ENCODE data around the gene LAT. TPM values are rescaled to one million over a fixed set of nuclear protein-coding genes. Genes with fewer than 3 reads are reported as not detected.
"Not testable (repeated sequence)": the region's sequence is repeated elsewhere in the genome, so short reads cannot be mapped to it uniquely, and the experiment has no call there.

The LAT gene
- total RNA-seq, 2 donors from 2014 or later = 254 to 360 TPM

GRCh38 chr16:29000019-29000418 is 15.2 kb downstream of the LAT start:
- Mint-ChIP-seq H3K4me3 (no peak overlapping the region), H3K27ac (no peak overlapping the region), H3K4me1 (ENCODE audit: low read depth) (peaks cover 35% of the 10 kb centered on the region), H3K9me3 (peaks cover 3% of the 10 kb centered on the region in 2 donors), H3K36me3 (ENCODE audit: insufficient read depth in 2 of 2) (peaks cover 0 to 2% of the 10 kb centered on the region in 2 donors), H3K27me3 (ENCODE audit: low read depth) (no peaks in the 10 kb centered on the region)
- DNase-seq (no peak), ATAC-seq (replicated peaks in 1 of 2) (no peak)

GRCh38 chr16:29004496-29005139 is 19.8 kb downstream of the LAT start:
- not testable (repeated sequence) for ATAC-seq (replicated peaks in 1 of 2); DNase-seq; H3K36me3 Mint-ChIP-seq (ENCODE audit: insufficient read depth in 2 of 2); H3K27me3 Mint-ChIP-seq (ENCODE audit: low read depth); H3K27ac Mint-ChIP-seq; H3K9me3 Mint-ChIP-seq; H3K4me3 Mint-ChIP-seq
- H3K4me1 Mint-ChIP-seq (ENCODE audit: low read depth) = peaks cover 49% of the 10 kb centered on the region

GRCh38 chr16:29007730-29008593 is 23.1 kb downstream of the LAT start:
- no peaks in the 10 kb centered on the region for H3K27me3 Mint-ChIP-seq (ENCODE audit: low read depth)
- DNase-seq = peak; percentile 81 to 90
- H3K9me3 Mint-ChIP-seq = peaks cover 3 to 6% of the 10 kb centered on the region in 2 donors
- H3K27ac Mint-ChIP-seq = peak overlapping the region; percentile 81
- peaks cover 0 to 2% of the 10 kb centered on the region in 2 donors for H3K36me3 Mint-ChIP-seq (ENCODE audit: insufficient read depth in 2 of 2)
- peaks cover 77% of the 10 kb centered on the region for H3K4me1 Mint-ChIP-seq (ENCODE audit: low read depth)
- H3K4me3 Mint-ChIP-seq = peak overlapping the region; percentile 77 to 82
- ATAC-seq (replicated peaks in 1 of 2) = peak; percentile 92 to 94

GRCh38 chr16:29009050-29009837 is 24.4 kb downstream of the LAT start:
- H3K4me1 Mint-ChIP-seq (ENCODE audit: low read depth) = peaks cover 86% of the 10 kb centered on the region

GRCh38 chr16:29009838-29010166 is 24.9 kb downstream of the LAT start:
- Mint-ChIP-seq H3K9me3 (peaks cover 4 to 7% of the 10 kb centered on the region in 2 donors), H3K4me1 (ENCODE audit: low read depth) (peaks cover 86% of the 10 kb centered on the region), H3K27ac (no peak overlapping the region), H3K36me3 (ENCODE audit: insufficient read depth in 2 of 2) (peaks cover 3 to 7% of the 10 kb centered on the region in 2 donors), H3K4me3 (peak overlapping the region in 1 of 2 donors; percentile 82), H3K27me3 (ENCODE audit: low read depth) (no peaks in the 10 kb centered on the region)
- DNase-seq (no peak), ATAC-seq (replicated peaks in 1 of 2) (no peak)

More at GRCh38 chr16:29009050-29009837, 24.4 kb downstream of the LAT start:
- DNase-seq (peak in 1 of 2 donors; percentile 39), ATAC-seq (replicated peaks in 1 of 2) (peak in 1 of 2 donors; percentile 5)
- H3K27ac Mint-ChIP-seq = peak overlapping the region; percentile 63
- no peaks in the 10 kb centered on the region for H3K27me3 Mint-ChIP-seq (ENCODE audit: low read depth)
- H3K36me3 Mint-ChIP-seq (ENCODE audit: insufficient read depth in 2 of 2) = peaks cover 0 to 3% of the 10 kb centered on the region in 2 donors
- peak overlapping the region; percentile 69 to 82 for H3K4me3 Mint-ChIP-seq
- H3K9me3 Mint-ChIP-seq = peaks cover 3 to 6% of the 10 kb centered on the region in 2 donors

GRCh38 chr16:29011112-29011511 is 26.3 kb downstream of the LAT start:
- Mint-ChIP-seq H3K9me3 (peaks cover 2 to 4% of the 10 kb centered on the region in 2 donors), H3K4me3 (no peak overlapping the region), H3K36me3 (ENCODE audit: insufficient read depth in 2 of 2) (peaks cover 3 to 6% of the 10 kb centered on the region in 2 donors), H3K27ac (no peak overlapping the region), H3K4me1 (ENCODE audit: low read depth) (peaks cover 84% of the 10 kb centered on the region), H3K27me3 (ENCODE audit: low read depth) (no peaks in the 10 kb centered on the region)
- DNase-seq = no peak
- ATAC-seq (replicated peaks in 1 of 2) = no peak

- H3K27ac Mint-ChIP-seq = no peak overlapping the region
- H3K36me3 Mint-ChIP-seq (ENCODE audit: insufficient read depth in 2 of 2) = peaks cover 3 to 6% of the 10 kb centered on the region in 2 donors
- H3K4me3 Mint-ChIP-seq = no peak overlapping the region
- no peak for ATAC-seq (replicated peaks in 1 of 2)
- DNase-seq = no peak
- H3K4me1 Mint-ChIP-seq (ENCODE audit: low read depth) = peaks cover 88% of the 10 kb centered on the region
- peaks cover 2 to 4% of the 10 kb centered on the region in 2 donors for H3K9me3 Mint-ChIP-seq
- H3K27me3 Mint-ChIP-seq (ENCODE audit: low read depth) = no peaks in the 10 kb centered on the region
Measured at GRCh38 chr16:29011851-29012250, 27.0 kb downstream of the LAT start.

DNA sequence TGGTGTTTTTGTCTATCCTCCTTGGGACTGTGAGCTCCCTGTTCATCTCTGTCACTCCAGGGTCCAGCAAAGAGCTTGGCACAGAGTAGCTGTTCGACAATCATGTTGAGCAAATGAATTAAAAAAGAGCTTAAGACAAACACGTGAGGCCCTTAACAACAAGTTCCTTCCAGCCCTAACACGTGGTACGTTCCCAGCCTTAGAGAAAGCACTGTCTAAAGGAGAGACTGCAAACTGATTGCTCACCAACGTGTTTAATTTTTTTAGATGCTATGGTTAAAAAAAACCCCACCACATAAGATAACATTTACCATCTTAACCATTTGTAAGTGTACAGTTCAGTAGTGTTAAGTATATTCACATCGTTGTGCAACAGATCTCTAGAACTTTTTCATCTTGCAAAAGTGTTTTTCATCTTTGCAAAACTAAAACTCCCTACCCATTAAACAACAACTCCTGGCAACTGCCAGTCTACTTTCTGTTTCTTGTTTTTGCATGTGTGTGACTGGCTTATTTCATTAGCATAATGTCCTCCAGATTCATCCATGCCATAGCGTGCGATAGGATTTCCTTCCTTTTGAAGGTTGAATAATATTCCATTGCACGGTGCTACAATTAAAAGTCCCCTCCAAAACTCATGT is 28.2 kb downstream of the LAT start:
- peaks cover 2 to 4% of the 10 kb centered on the region in 2 donors for H3K9me3 Mint-ChIP-seq
- H3K27ac Mint-ChIP-seq = peak overlapping the region; percentile 83
- DNase-seq (peak in 1 of 2 donors; percentile 51), ATAC-seq (replicated peaks in 1 of 2) (peak; percentile 54 to 67)
- H3K36me3 Mint-ChIP-seq (ENCODE audit: insufficient read depth in 2 of 2) = peaks cover 3 to 6% of the 10 kb centered on the region in 2 donors
- H3K4me3 Mint-ChIP-seq = peak overlapping the region; percentile 53 to 58
- H3K4me1 Mint-ChIP-seq (ENCODE audit: low read depth) = peaks cover 85% of the 10 kb centered on the region
- H3K27me3 Mint-ChIP-seq (ENCODE audit: low read depth) = no peaks in the 10 kb centered on the region

- ATAC-seq (replicated peaks in 1 of 2) (peak in 1 of 2 donors; percentile 12), DNase-seq (no peak)
- Mint-ChIP-seq H3K36me3 (ENCODE audit: insufficient read depth in 2 of 2) (peaks cover 3 to 6% of the 10 kb centered on the region in 2 donors), H3K9me3 (peaks cover 2% of the 10 kb centered on the region in 2 donors), H3K4me3 (peak overlapping the region in 1 of 2 donors; percentile 44), H3K4me1 (ENCODE audit: low read depth) (peaks cover 81% of the 10 kb centered on the region), H3K27me3 (ENCODE audit: low read depth) (no peaks in the 10 kb centered on the region), H3K27ac (no peak overlapping the region)
Measured at GRCh38 chr16:29014561-29015069, 29.8 kb downstream of the LAT start.

- peaks cover 89% of the 10 kb centered on the region for H3K4me1 Mint-ChIP-seq (ENCODE audit: low read depth)
- H3K27me3 Mint-ChIP-seq (ENCODE audit: low read depth) = no peaks in the 10 kb centered on the region
- no peak for DNase-seq
- peak overlapping the region; percentile 11 for H3K27ac Mint-ChIP-seq
- no peaks in the 10 kb centered on the region for H3K9me3 Mint-ChIP-seq
- ATAC-seq (replicated peaks in 1 of 2) = no peak
- no peaks in the 10 kb centered on the region for H3K36me3 Mint-ChIP-seq (ENCODE audit: insufficient read depth in 2 of 2)
- H3K4me3 Mint-ChIP-seq = peak overlapping the region in 1 of 2 donors; percentile 77
Measured at GRCh38 chr16:29022196-29022595, 37.3 kb downstream of the LAT start.

DNA sequence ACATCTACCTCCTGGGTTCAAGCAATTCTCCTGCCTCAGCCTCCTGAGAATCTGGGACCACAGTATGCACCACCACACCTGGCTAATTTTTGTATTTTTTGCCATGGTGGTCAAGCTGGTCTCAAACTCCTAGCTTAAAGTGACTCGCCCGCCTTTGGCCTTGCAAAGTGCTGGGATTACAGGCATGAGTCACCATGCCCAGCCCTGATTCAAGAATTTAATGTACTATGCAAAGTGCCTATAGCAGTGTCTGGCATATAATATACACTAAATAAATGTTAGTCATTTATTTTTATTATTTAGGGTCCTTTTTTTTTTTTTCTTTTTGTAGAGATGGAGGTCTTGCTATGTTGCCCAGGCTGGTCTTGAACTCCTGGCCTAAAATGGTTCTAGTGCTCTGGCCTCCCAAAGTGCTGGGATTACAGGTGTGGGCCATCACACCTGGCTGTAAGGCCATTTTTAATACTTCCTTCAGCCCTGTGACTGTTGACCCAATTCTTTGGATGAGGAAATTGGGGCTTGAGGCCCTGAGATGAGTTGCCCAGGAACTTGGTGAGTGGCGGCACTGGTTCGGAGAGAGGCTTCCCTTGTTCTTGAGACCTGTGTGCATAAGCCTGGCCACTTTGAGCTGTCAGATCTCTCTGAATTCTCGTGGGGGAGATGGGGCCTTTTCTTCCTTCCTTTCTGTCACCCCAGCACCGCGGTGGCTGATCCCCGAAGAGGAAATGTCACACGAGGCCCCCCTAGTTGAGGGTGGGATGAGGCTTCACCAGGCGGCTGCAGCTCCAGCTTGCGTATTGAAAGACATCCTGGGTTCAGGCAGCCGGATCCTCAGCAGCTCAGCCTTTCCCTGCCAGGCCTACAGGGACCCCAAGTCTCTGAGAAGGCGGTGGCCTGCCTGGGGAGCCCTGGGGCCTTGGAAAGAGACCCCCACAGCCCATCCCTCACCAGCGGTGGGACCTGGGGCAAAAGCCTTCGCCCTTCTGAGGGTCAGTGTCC is 38.7 kb downstream of the LAT start:
- peak overlapping the region; percentile 47 to 61 for H3K4me3 Mint-ChIP-seq

More for the DNA sequence above, 38.7 kb downstream of the LAT start:
- no peak for ATAC-seq (replicated peaks in 1 of 2)
- Mint-ChIP-seq H3K27ac (peak overlapping the region; percentile 34), H3K9me3 (no peaks in the 10 kb centered on the region), H3K27me3 (ENCODE audit: low read depth) (no peaks in the 10 kb centered on the region), H3K4me1 (ENCODE audit: low read depth) (peaks cover 84% of the 10 kb centered on the region), H3K36me3 (ENCODE audit: insufficient read depth in 2 of 2) (no peaks in the 10 kb centered on the region)
- no peak for DNase-seq
